T-cell (primary cell): Measurements from ENCODE around the gene VPS50. TPM values are rescaled to one million over a fixed set of nuclear protein-coding genes. Genes with fewer than 3 reads are reported as not detected.
A peak's percentile ranks its signal among the peaks of the same experiment; 100 is the strongest.
"Not testable (repeated sequence)": the region's sequence is repeated elsewhere in the genome, so short reads cannot be mapped to it uniquely, and the experiment has no call there.

Experiments used
- ATAC-seq, 4 experiments: fragments of 200-7000 bp in 3 of 4; fragments of 150-1000 bp in 1 of 4; cut with Tn5 transposase; replicated peaks in 1 of 4; 1 replicate in 3 of 4; 2 replicates in 1 of 4; pipeline ENCODE4 v1.10.0; 2021; ENCODE audit warnings: moderate library complexity in 3 of 4, mild to moderate bottlenecking in 2 of 4, moderate number of reproducible peaks in 1 of 4
- CTCF ChIA-PET, 2 donors: fragments of 300-600 bp; sonication (Branson Sonifier 250); formaldehyde crosslinking; loops; one replicate each; lab custom pipeline; 2022; ENCODE audit warnings: antibody characterized with exemption in 2 of 2; lab: Charles Lee
- POLR2A ChIA-PET, 2 donors: fragments of 300-600 bp; sonication (Branson Sonifier 250); formaldehyde crosslinking; loops; one replicate each; lab custom pipeline; 2022; ENCODE audit warnings: antibody characterized with exemption in 2 of 2; lab: Charles Lee
- DNase-seq, 35 experiments: peaks; one replicate each; pipeline versions ENCODE4 v3.0.0 to v3.0.0-alpha.2; 2013 to 2023
- H3K27ac ChIP-seq: one replicate; pipeline ENCODE4 v1.5.1; 2013; ENCODE audit warnings: low read length
- H3K27me3 ChIP-seq, 2 experiments: replicated peaks in 1 of 2; 1 replicate in 1 of 2; 2 replicates in 1 of 2; pipeline versions ENCODE4 v1.6.1 to v1.7.0; 2013; ENCODE audit warnings: low read length in 1 of 2, mixed read lengths in 1 of 2; ENCODE audit not compliant: control insufficient read depth in 2 of 2, insufficient read depth in 2 of 2; ENCODE audit errors: extremely low read depth in 1 of 2
- H3K36me3 ChIP-seq, 2 donors: 1 replicate in 1 of 2; 2 replicates in 1 of 2; pipeline versions ENCODE4 v1.6.1 to v1.7.0; 2013; ENCODE audit warnings: low read length in 1 of 2; ENCODE audit not compliant: control insufficient read depth in 2 of 2, insufficient read depth in 1 of 2; ENCODE audit errors: extremely low read depth in 1 of 2
- H3K4me1 ChIP-seq, 2 experiments: 1 replicate in 1 of 2; 2 replicates in 1 of 2; pipeline versions ENCODE4 v1.6.1 to v1.7.0; 2013; ENCODE audit warnings: low read length in 2 of 2, mixed read lengths in 1 of 2; ENCODE audit not compliant: insufficient read depth in 2 of 2, control insufficient read depth in 1 of 2; ENCODE audit errors: extremely low read depth in 1 of 2
- H3K4me3 ChIP-seq, 2 donors: 1 replicate in 1 of 2; 2 replicates in 1 of 2; pipeline versions ENCODE4 v1.5.1 to v1.7.0; 2013; ENCODE audit warnings: mild to moderate bottlenecking in 2 of 2, low read length in 1 of 2, moderate library complexity in 1 of 2; ENCODE audit not compliant: control insufficient read depth in 1 of 2; ENCODE audit errors: extremely low read depth in 1 of 2
- H3K9me3 ChIP-seq: 2 replicates; pipeline ENCODE4 v1.7.0; 2013
- H3K27ac Mint-ChIP-seq, 2 donors: one replicate each; pipeline ENCODE4 v1.8.0; 2020 to 2021; ENCODE audit warnings: mild to moderate bottlenecking in 2 of 2, mixed read lengths in 2 of 2
- H3K27me3 Mint-ChIP-seq, 2 donors: one replicate each; pipeline ENCODE4 v1.8.0; 2021 to 2022; ENCODE audit warnings: mixed read lengths in 2 of 2
- H3K36me3 Mint-ChIP-seq: one replicate; pipeline ENCODE4 v1.8.0; 2021; ENCODE audit warnings: mixed read lengths
- H3K4me1 Mint-ChIP-seq, 3 donors: one replicate each; pipeline ENCODE4 v1.8.0; 2020 to 2022; ENCODE audit warnings: mixed read lengths in 3 of 3, mild to moderate bottlenecking in 1 of 3
- H3K4me3 Mint-ChIP-seq, 3 donors: one replicate each; pipeline ENCODE4 v1.8.0; 2020 to 2022; ENCODE audit warnings: mild to moderate bottlenecking in 3 of 3, mixed read lengths in 3 of 3, moderate library complexity in 3 of 3
- H3K9me3 Mint-ChIP-seq, 3 donors: one replicate each; pipeline ENCODE4 v1.8.0; 2020 to 2022; ENCODE audit warnings: mixed read lengths in 3 of 3
- WGBS: methylation state at CpG from one replicate; pipeline ENCODE4 v1.1.5; 2013; ENCODE audit warnings: missing lambda C conversion rate; ENCODE audit not compliant: insufficient coverage; 5-methylcytosine and 5-hydroxymethylcytosine counted together
- total RNA-seq, 35 experiments: library from RNA in 6 of 35; stranded (reverse) in 6 of 35; fragments of 120-200 nt in 1 of 35; gene quantifications; one replicate each; pipeline versions ENCODE4 v1.2.1 to v1.2.4 and lab custom pipeline; 2013 to 2026

VPS50 gene
- total RNA-seq, 5 donors from 2014 or later (not counting 1 experiment from before 2014, with no cell fraction given), result 27.8 to 35.4 (median 31.1) TPM

DNA sequence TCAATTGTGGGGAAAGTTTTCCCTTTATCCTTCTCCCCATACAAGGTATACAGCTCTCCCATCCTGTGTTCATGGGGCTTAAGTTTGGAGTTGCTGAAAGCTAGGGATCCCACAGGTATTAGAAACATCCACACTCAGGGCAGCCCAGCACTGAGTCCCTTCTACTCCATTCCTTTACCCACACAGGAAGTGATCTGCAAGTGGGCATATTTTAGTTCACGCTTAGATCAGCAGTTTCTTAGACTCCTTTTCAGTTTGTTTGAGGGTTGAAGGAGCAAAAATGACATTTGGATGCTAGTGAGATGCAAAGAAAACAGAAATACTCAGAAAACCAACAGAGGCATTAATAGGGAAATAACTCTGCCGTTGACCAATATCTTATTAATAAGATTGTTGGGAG is 134.7 kb downstream of the VPS50 start:
- POLR2A ChIA-PET, result no interaction called here
- Histone ChIP-seq H3K27ac (no peak overlapping the region), H3K4me3 (no peak overlapping the region), H3K27me3 (no peaks in the 10 kb centered on the region), H3K36me3 (no peaks in the 10 kb centered on the region), H3K4me1 (no peaks in the 10 kb centered on the region), H3K9me3 (no peaks in the 10 kb centered on the region)
- ATAC-seq, result no peak
- H3K27ac Mint-ChIP-seq, result no peak overlapping the region
- H3K27me3 Mint-ChIP-seq, result peaks cover 8 to 12% of the 10 kb centered on the region in 2 donors
- H3K4me3 Mint-ChIP-seq, result no peak overlapping the region
- peaks cover 0 to 6% (median 0%) of the 10 kb centered on the region in 3 donors for H3K4me1 Mint-ChIP-seq
- WGBS, result no CpG with 5 or more reads among the region's 2 CpGs
- no peak for DNase-seq
- CTCF ChIA-PET, result no interaction called here
- H3K9me3 Mint-ChIP-seq, result peaks cover 3 to 13% (median 5%) of the 10 kb centered on the region in 3 donors
- H3K36me3 Mint-ChIP-seq, result peaks cover 3% of the 10 kb centered on the region

GRCh38 chr7:93367254-93367653 is 135.1 kb downstream of the VPS50 start:
- Mint-ChIP-seq H3K36me3 (peaks cover 3% of the 10 kb centered on the region), H3K27ac (no peak overlapping the region), H3K27me3 (peaks cover 10 to 17% of the 10 kb centered on the region in 2 donors), H3K9me3 (peaks cover 3 to 13% (median 5%) of the 10 kb centered on the region in 3 donors), H3K4me3 (no peak overlapping the region), H3K4me1 (peaks cover 0 to 3% (median 0%) of the 10 kb centered on the region in 3 donors)
- WGBS, result no CpG with 5 or more reads among the region's 2 CpGs
- ChIA-PET CTCF (interaction anchor here in 1 of 2 donors (0.6 kb wide), 1 partner anchor 183 kb away, joined by 6 read pairs; no protein-coding TSS in a partner anchor), POLR2A (interaction anchor here in 1 of 2 donors (0.7 kb wide), 1 partner anchor 11 kb away, joined by 8 read pairs; no protein-coding TSS in a partner anchor)
- no peaks in the 10 kb centered on the region for H3K36me3 ChIP-seq
- H3K27me3 ChIP-seq, result peaks cover 0 to 3% of the 10 kb centered on the region in 2 experiments
- H3K27ac ChIP-seq, result no peak overlapping the region
- H3K4me1 ChIP-seq, result no peaks in the 10 kb centered on the region
- H3K9me3 ChIP-seq, result no peaks in the 10 kb centered on the region
- DNase-seq (no peak), ATAC-seq (no peak)
- H3K4me3 ChIP-seq, result no peak overlapping the region

- H3K4me3 Mint-ChIP-seq, ATAC-seq, H3K27ac ChIP-seq, H3K36me3 Mint-ChIP-seq, H3K27me3 ChIP-seq, H3K27ac Mint-ChIP-seq, H3K9me3 ChIP-seq, H3K36me3 ChIP-seq, DNase-seq, H3K4me1 Mint-ChIP-seq, CTCF ChIA-PET, H3K4me3 ChIP-seq, POLR2A ChIA-PET, H3K4me1 ChIP-seq: not testable (repeated sequence)
- Mint-ChIP-seq H3K9me3 (peaks cover 3 to 13% (median 5%) of the 10 kb centered on the region in 3 donors), H3K27me3 (peaks cover 14 to 22% of the 10 kb centered on the region in 2 donors)
- 100% methylated on average over 1 of the region's 3 CpGs for WGBS
These were observed 138.8 kb downstream of the VPS50 start for GRCh38 chr7:93370937-93371336.

GRCh38 chr7:93373537-93373936 is 141.4 kb downstream of the VPS50 start:
- no peak overlapping the region for H3K27ac ChIP-seq

GRCh38 chr7:93374345-93374940 is 142.3 kb downstream of the VPS50 start:
- no peak overlapping the region for H3K27ac ChIP-seq
- ChIA-PET CTCF (interaction anchor here in 1 of 2 donors (0.7 kb wide), 1 partner anchor 424 kb away, joined by 3 read pairs; no protein-coding TSS in a partner anchor), POLR2A (interaction anchor here in 1 of 2 donors (0.6 kb wide), 1 partner anchor 1892 kb away, joined by 3 read pairs; no protein-coding TSS in a partner anchor)
- H3K27ac Mint-ChIP-seq, result no peak overlapping the region
- no peaks in the 10 kb centered on the region for H3K36me3 ChIP-seq
- WGBS, result no CpG with 5 or more reads among the region's 5 CpGs
- peaks cover 0 to under 1% (median 0%) of the 10 kb centered on the region in 3 donors for H3K9me3 Mint-ChIP-seq
- H3K4me3 Mint-ChIP-seq, result no peak overlapping the region
- DNase-seq (peak in 1 of 35 experiments; percentile 18), ATAC-seq (no peak)
- H3K27me3 ChIP-seq, result peaks cover 0 to 3% of the 10 kb centered on the region in 2 experiments
- H3K36me3 Mint-ChIP-seq, result no peaks in the 10 kb centered on the region
- no peaks in the 10 kb centered on the region for H3K4me1 ChIP-seq
- no peak overlapping the region for H3K4me3 ChIP-seq
- H3K4me1 Mint-ChIP-seq, result no peaks in the 10 kb centered on the region
- H3K9me3 ChIP-seq, result no peaks in the 10 kb centered on the region
- H3K27me3 Mint-ChIP-seq, result peaks cover 17 to 23% of the 10 kb centered on the region in 2 donors

More at GRCh38 chr7:93373537-93373936, 141.4 kb downstream of the VPS50 start:
- ChIA-PET POLR2A (no interaction called here), CTCF (no interaction called here)
- H3K27ac Mint-ChIP-seq, result no peak overlapping the region
- peaks cover 0 to 8% (median 5%) of the 10 kb centered on the region in 3 donors for H3K9me3 Mint-ChIP-seq
- H3K27me3 ChIP-seq, result peaks cover 0 to 3% of the 10 kb centered on the region in 2 experiments
- no peak overlapping the region for H3K4me3 ChIP-seq
- H3K4me3 Mint-ChIP-seq, result no peak overlapping the region
- DNase-seq, result no peak
- no peaks in the 10 kb centered on the region for H3K9me3 ChIP-seq
- H3K36me3 ChIP-seq, result no peaks in the 10 kb centered on the region
- no peaks in the 10 kb centered on the region for H3K4me1 ChIP-seq
- peaks cover 3% of the 10 kb centered on the region for H3K36me3 Mint-ChIP-seq
- peaks cover 22 to 28% of the 10 kb centered on the region in 2 donors for H3K27me3 Mint-ChIP-seq
- no peaks in the 10 kb centered on the region for H3K4me1 Mint-ChIP-seq
- no peak for ATAC-seq

- Histone ChIP-seq H3K27ac (no peak overlapping the region), H3K4me3 (no peak overlapping the region), H3K9me3 (no peaks in the 10 kb centered on the region), H3K4me1 (no peaks in the 10 kb centered on the region), H3K27me3 (peaks cover 0 to 3% of the 10 kb centered on the region in 2 experiments), H3K36me3 (no peaks in the 10 kb centered on the region)
- Mint-ChIP-seq H3K27ac (no peak overlapping the region), H3K27me3 (peaks cover 17 to 28% of the 10 kb centered on the region in 2 donors), H3K9me3 (no peaks in the 10 kb centered on the region), H3K4me3 (no peak overlapping the region), H3K36me3 (no peaks in the 10 kb centered on the region), H3K4me1 (no peaks in the 10 kb centered on the region)
- DNase-seq (no peak), ATAC-seq (no peak)
- ChIA-PET CTCF (interaction anchor here in 1 of 2 donors (0.6 kb wide), 1 partner anchor 1080 kb away, joined by 3 read pairs; no protein-coding TSS in a partner anchor), POLR2A (no interaction called here)
These were observed 143.4 kb downstream of the VPS50 start for GRCh38 chr7:93375603-93376002.
